ENCODE measurements around the gene TRMT112. TPM values are rescaled to one million over a fixed set of nuclear protein-coding genes. Genes with fewer than 3 reads are reported as not detected.
A peak's percentile ranks its signal among the peaks of the same experiment; 100 is the strongest.

Gene TRMT112
- total RNA-seq, 1 donor from 2014 or later = 257 TPM

DNA sequence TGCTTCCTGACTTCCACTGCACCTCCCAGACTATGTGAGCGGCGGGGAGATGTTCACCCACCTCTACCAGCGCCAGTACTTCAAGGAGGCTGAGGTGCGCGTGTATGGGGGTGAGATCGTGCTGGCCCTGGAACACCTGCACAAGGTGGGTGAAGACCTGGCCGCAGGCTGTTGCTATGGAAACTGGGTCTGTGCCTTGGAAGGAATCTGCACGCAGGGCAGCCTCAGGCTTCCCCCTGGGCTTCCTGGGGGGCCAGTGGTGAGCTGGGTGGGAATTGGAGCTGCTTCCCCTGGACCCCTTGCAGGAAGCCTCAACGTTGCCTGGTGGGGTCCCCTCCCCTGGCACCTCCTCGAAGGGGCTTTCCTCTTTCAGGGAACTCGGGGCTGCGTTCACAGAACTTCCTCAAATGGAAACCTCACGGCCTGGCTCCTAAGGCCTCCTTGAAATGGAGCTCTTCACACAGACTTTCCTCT, 43.1 kb upstream of the TRMT112 start:
- Mint-ChIP-seq H3K27ac (no peak overlapping the region), H3K27me3 (ENCODE audit: insufficient read depth, low read depth) (peaks cover 9% of the 10 kb centered on the region), H3K9me3 (no peaks in the 10 kb centered on the region), H3K4me1 (peaks cover 16% of the 10 kb centered on the region), H3K4me3 (peak overlapping the region; percentile 52), H3K36me3 (peaks cover 14% of the 10 kb centered on the region)
- Histone ChIP-seq H2AFZ (replicated peaks) (no peak overlapping the region), H3K27me3 (no peaks in the 10 kb centered on the region), H3K4me1 (peaks cover 17% of the 10 kb centered on the region), H3K9me3 (ENCODE audit: low read depth) (no peaks in the 10 kb centered on the region), H3K4me3 (no peak overlapping the region), H4K20me1 (ENCODE audit: low read depth) (peaks cover 3% of the 10 kb centered on the region), H3K36me3 (no peaks in the 10 kb centered on the region), H3K79me2 (ENCODE audit: low read depth) (no peaks in the 10 kb centered on the region), H3K27ac (no peak overlapping the region), H3F3A (ENCODE audit: low read depth) (peaks cover 15% of the 10 kb centered on the region), H3K4me2 (no peak overlapping the region), H3K9ac (no peak overlapping the region)
- no peak for DNase-seq (ENCODE audit: low spot score)
- TF ChIP-seq EZH2 (IDR thresholded peaks at IDR 0.05) = no peak
- TF ChIP-seq EZH2phosphoT487 (IDR thresholded peaks at IDR 0.05) = no peak
- TF ChIP-seq, protein P1, sequence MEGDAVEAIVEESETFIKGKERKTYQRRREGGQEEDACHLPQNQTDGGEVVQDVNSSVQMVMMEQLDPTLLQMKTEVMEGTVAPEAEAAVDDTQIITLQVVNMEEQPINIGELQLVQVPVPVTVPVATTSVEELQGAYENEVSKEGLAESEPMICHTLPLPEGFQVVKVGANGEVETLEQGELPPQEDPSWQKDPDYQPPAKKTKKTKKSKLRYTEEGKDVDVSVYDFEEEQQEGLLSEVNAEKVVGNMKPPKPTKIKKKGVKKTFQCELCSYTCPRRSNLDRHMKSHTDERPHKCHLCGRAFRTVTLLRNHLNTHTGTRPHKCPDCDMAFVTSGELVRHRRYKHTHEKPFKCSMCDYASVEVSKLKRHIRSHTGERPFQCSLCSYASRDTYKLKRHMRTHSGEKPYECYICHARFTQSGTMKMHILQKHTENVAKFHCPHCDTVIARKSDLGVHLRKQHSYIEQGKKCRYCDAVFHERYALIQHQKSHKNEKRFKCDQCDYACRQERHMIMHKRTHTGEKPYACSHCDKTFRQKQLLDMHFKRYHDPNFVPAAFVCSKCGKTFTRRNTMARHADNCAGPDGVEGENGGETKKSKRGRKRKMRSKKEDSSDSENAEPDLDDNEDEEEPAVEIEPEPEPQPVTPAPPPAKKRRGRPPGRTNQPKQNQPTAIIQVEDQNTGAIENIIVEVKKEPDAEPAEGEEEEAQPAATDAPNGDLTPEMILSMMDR (IDR thresholded peaks at IDR 0.05) = no peak

DNA sequence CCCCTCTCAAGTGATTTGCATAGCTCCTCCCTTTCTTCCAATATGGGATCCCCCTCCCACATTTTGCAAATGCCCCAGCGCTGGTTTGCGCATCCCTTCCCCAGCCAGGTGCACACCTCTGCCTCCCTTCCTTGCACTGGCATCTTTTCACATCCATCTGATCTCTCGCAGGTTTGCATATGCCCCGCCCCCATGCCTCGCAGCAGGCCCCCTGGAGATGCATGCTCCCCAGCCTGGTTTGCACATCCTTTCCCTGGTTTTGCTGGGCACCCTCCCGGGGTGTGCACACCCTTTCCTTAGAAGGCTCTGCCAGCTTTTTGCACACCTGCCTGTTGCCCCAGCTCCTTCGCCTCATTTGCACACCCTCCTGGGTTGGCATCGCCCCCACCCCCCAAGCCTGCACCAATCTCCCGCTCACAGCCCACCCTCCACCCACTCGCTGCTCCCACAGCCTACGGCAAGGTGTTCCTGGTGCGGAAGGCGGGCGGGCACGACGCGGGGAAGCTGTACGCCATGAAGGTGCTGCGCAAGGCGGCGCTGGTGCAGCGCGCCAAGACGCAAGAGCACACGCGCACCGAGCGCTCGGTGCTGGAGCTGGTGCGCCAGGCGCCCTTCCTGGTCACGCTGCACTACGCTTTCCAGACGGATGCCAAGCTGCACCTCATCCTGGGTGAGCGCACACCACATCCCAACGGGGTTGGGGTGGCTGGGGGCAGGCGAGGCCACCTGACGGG, 42.5 kb upstream of the TRMT112 start:
- peaks cover 21% of the 10 kb centered on the region for H3K4me1 ChIP-seq
- no peak overlapping the region for H3K27ac ChIP-seq
- TF ChIP-seq EZH2 (IDR thresholded peaks at IDR 0.05) (no peak), EZH2phosphoT487 (IDR thresholded peaks at IDR 0.05) (no peak)
- TF ChIP-seq, protein P1 (IDR thresholded peaks at IDR 0.05) = no peak
- DNase-seq (ENCODE audit: low spot score) = no peak
- H3K4me3 Mint-ChIP-seq = peak overlapping the region; percentile 84
- no peaks in the 10 kb centered on the region for H3K27me3 ChIP-seq
- H3F3A ChIP-seq (ENCODE audit: low read depth) = peaks cover 18% of the 10 kb centered on the region
- H2AFZ ChIP-seq (replicated peaks) = peak overlapping the region; percentile 88
- H3K27me3 Mint-ChIP-seq (ENCODE audit: insufficient read depth, low read depth) = peaks cover 10% of the 10 kb centered on the region
- peak overlapping the region; percentile 88 for H3K4me2 ChIP-seq
- H3K27ac Mint-ChIP-seq = no peak overlapping the region
- peaks cover 3% of the 10 kb centered on the region for H4K20me1 ChIP-seq (ENCODE audit: low read depth)
- no peaks in the 10 kb centered on the region for H3K9me3 ChIP-seq (ENCODE audit: low read depth)
- peak overlapping the region; percentile 69 for H3K4me3 ChIP-seq
- no peaks in the 10 kb centered on the region for H3K36me3 ChIP-seq
- H3K36me3 Mint-ChIP-seq = peaks cover 14% of the 10 kb centered on the region
- H3K79me2 ChIP-seq (ENCODE audit: low read depth) = no peaks in the 10 kb centered on the region
- H3K4me1 Mint-ChIP-seq = peaks cover 21% of the 10 kb centered on the region
- peak overlapping the region; percentile 36 for H3K9ac ChIP-seq
- H3K9me3 Mint-ChIP-seq = no peaks in the 10 kb centered on the region

GRCh38 chr11:64358907-64359711, 41.8 kb upstream of the TRMT112 start, which contains the start of gene RPS6KA4:
TSS of gene RPS6KA4 (plus strand) at chr11:64359162. CDS start at chr11:64359236, 74 bp downstream.
- Mint-ChIP-seq H3K27ac (no peak within 1 kb of the TSS), H3K4me3 (peak within 1 kb of the TSS; percentile 84)
- H3K27ac ChIP-seq = no peak within 1 kb of the TSS

More at GRCh38 chr11:64358907-64359711, 41.8 kb upstream of the TRMT112 start, which contains the start of gene RPS6KA4:
- no peaks in the 10 kb centered on the region for H3K9me3 ChIP-seq (ENCODE audit: low read depth)
- peak within 1 kb of the TSS; percentile 69 for H3K4me3 ChIP-seq
- peaks cover 21% of the 10 kb centered on the region for H3K4me1 Mint-ChIP-seq
- no peaks in the 10 kb centered on the region for H3K27me3 ChIP-seq
- peak; percentile 88 for DNase-seq (ENCODE audit: low spot score)
- peaks cover 11% of the 10 kb centered on the region for H3K36me3 Mint-ChIP-seq
- peak within 1 kb of the TSS; percentile 36 for H3K9ac ChIP-seq
- no peaks in the 10 kb centered on the region for H3K79me2 ChIP-seq (ENCODE audit: low read depth)
- TF ChIP-seq EZH2phosphoT487 (IDR thresholded peaks at IDR 0.05) = no peak
- TF ChIP-seq EZH2 (IDR thresholded peaks at IDR 0.05) = no peak
- TF ChIP-seq, protein P1 (IDR thresholded peaks at IDR 0.05) = no peak
- H3K4me1 ChIP-seq = peaks cover 21% of the 10 kb centered on the region
- H3K9me3 Mint-ChIP-seq = no peaks in the 10 kb centered on the region
- H4K20me1 ChIP-seq (ENCODE audit: low read depth) = peaks cover 3% of the 10 kb centered on the region
- H2AFZ ChIP-seq (replicated peaks) = peak within 1 kb of the TSS; percentile 88
- peaks cover 10% of the 10 kb centered on the region for H3K27me3 Mint-ChIP-seq (ENCODE audit: insufficient read depth, low read depth)
- peaks cover 18% of the 10 kb centered on the region for H3F3A ChIP-seq (ENCODE audit: low read depth)
- no peaks in the 10 kb centered on the region for H3K36me3 ChIP-seq
- peak within 1 kb of the TSS; percentile 88 for H3K4me2 ChIP-seq
